ENCODE results near the gene WNT3A. TPM values are rescaled to one million over a fixed set of nuclear protein-coding genes. Genes with fewer than 3 reads are reported as not detected.

WNT3A gene
- total and polyA plus RNA-seq, 2 of the 4 experiments (the other 2 are of a cell fraction) = not detected

GRCh38 chr1:228004331-228004855, 2.4 kb upstream of the WNT3A start:
- intact Hi-C loops (cut with micrococcal nuclease) (no loop called here), in situ Hi-C loops (cut with MboI; ENCODE audit: low sequenced_read_pairs) (no loop called here), dilution Hi-C loops (cut with HindIII; ENCODE audit: low sequenced_read_pairs, unreplicated experiment) (no loop called here)
- no peaks in the 10 kb centered on the region; the same call in 1 of the 2 replicates for H4K20me1 ChIP-seq (ENCODE audit: insufficient read depth, low read length)
- BruUV-seq (replicated peaks) = no TSS peak
- H2AK9ac ChIP-seq (replicated peaks; ENCODE audit: low read depth, low read length, poor library complexity) = peak overlapping the region; percentile 42
- H3K79me1 ChIP-seq (ENCODE audit: low read depth in 1 of 2, low read length in 2 of 2) = no peaks in the 10 kb centered on the region
- no peak overlapping the region for H2AK5ac ChIP-seq (ENCODE audit: low read depth, low read length)
- ChIA-PET POLR2A (ENCODE audit: unreplicated experiment) (no interaction called here), CTCF (interaction anchor here (0.9 to 1.3 kb wide), 2 partner anchors 9 to 115 kb away, joined by 3 to 4 read pairs; no protein-coding TSS in a partner anchor)
- no peak overlapping the region for H4K91ac ChIP-seq (ENCODE audit: insufficient read depth, low read depth, low read length)
- ATAC-seq (ENCODE audit: low read depth) = no peak
- H3K9me3 ChIP-seq (ENCODE audit: control insufficient read depth, insufficient read depth, low read length) = no peaks in the 10 kb centered on the region
- no peak overlapping the region for H3K4me3 ChIP-seq (ENCODE audit: insufficient read depth, low read depth, low read length)
- no peak overlapping the region for H3K18ac ChIP-seq (ENCODE audit: low read depth, low read length)
- H2BK15ac ChIP-seq (ENCODE audit: low read depth, low read length) = no peak overlapping the region
- no peak overlapping the region for H3K9ac ChIP-seq (ENCODE audit: low read depth, low read length)
- no peaks in the 10 kb centered on the region for H3K9me1 ChIP-seq (ENCODE audit: insufficient read depth, low read length)
- no peaks in the 10 kb centered on the region for H3K4me1 ChIP-seq (ENCODE audit: control insufficient read depth, insufficient read depth, low read length)
- TF ChIP-seq, protein P1, sequence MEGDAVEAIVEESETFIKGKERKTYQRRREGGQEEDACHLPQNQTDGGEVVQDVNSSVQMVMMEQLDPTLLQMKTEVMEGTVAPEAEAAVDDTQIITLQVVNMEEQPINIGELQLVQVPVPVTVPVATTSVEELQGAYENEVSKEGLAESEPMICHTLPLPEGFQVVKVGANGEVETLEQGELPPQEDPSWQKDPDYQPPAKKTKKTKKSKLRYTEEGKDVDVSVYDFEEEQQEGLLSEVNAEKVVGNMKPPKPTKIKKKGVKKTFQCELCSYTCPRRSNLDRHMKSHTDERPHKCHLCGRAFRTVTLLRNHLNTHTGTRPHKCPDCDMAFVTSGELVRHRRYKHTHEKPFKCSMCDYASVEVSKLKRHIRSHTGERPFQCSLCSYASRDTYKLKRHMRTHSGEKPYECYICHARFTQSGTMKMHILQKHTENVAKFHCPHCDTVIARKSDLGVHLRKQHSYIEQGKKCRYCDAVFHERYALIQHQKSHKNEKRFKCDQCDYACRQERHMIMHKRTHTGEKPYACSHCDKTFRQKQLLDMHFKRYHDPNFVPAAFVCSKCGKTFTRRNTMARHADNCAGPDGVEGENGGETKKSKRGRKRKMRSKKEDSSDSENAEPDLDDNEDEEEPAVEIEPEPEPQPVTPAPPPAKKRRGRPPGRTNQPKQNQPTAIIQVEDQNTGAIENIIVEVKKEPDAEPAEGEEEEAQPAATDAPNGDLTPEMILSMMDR (conservative IDR thresholded peaks at IDR 0.05; ENCODE audit: low read depth, low read length) = peak; percentile 25; the same call in 1 of the 2 replicates
- TF ChIP-seq POLR2A (IDR thresholded peaks at IDR 0.05; ENCODE audit: low read depth, low read length) = no peak
- peak; percentile 27; the same call in 1 of the 2 replicates for TF ChIP-seq SMC3 (IDR thresholded peaks at IDR 0.05; ENCODE audit: low read depth, low read length)
- peak; percentile 25 for TF ChIP-seq RAD21 (IDR thresholded peaks at IDR 0.05; ENCODE audit: low read length)
- no peak for TF ChIP-seq USF2 (IDR thresholded peaks at IDR 0.05; ENCODE audit: low read depth, low read length)
- TF ChIP-seq RCOR1 (IDR thresholded peaks at IDR 0.05; ENCODE audit: insufficient replicate concordance, low read length) = no peak
- no peak for TF ChIP-seq RFX5 (IDR thresholded peaks at IDR 0.05; ENCODE audit: low read depth, low read length)
- no peak for TF ChIP-seq FOS (IDR thresholded peaks at IDR 0.05; ENCODE audit: low read depth, low read length)
- no peak for TF ChIP-seq MXI1 (IDR thresholded peaks at IDR 0.05; ENCODE audit: borderline replicate concordance, low read depth, low read length)
- no peak for TF ChIP-seq MAZ (IDR thresholded peaks at IDR 0.05; ENCODE audit: borderline replicate concordance, low read depth, low read length)
- no peak for TF ChIP-seq CHD1 (IDR thresholded peaks at IDR 0.05; ENCODE audit: low read depth, low read length)
- no peak for TF ChIP-seq NFE2L2 (IDR thresholded peaks at IDR 0.05; ENCODE audit: low read depth, low read length)
- TF ChIP-seq BHLHE40 (IDR thresholded peaks at IDR 0.05; ENCODE audit: low read depth, low read length) = no peak
- TF ChIP-seq CEBPB (IDR thresholded peaks at IDR 0.05; ENCODE audit: low read depth, low read length) = no peak
- H3K36me3 ChIP-seq (ENCODE audit: control insufficient read depth, insufficient read depth, low read length) = no peaks in the 10 kb centered on the region
- no peak overlapping the region for H4K8ac ChIP-seq (ENCODE audit: low read depth in 2 of 2, low read length in 2 of 2)
- no peak overlapping the region for H3K4ac ChIP-seq (ENCODE audit: low read depth, low read length)
- H2AFZ ChIP-seq (replicated peaks; ENCODE audit: low read length, poor library complexity) = no peak overlapping the region
- no peak overlapping the region for H2BK20ac ChIP-seq (ENCODE audit: low read depth, low read length)
- DNase-seq = no peak
- no peak overlapping the region for H3K56ac ChIP-seq (ENCODE audit: extremely low read depth, insufficient read depth, low read length)
- H3K27ac ChIP-seq (ENCODE audit: insufficient read depth, low read length) = no peak overlapping the region
- H3K14ac ChIP-seq (replicated peaks; ENCODE audit: low read depth, low read length) = no peak overlapping the region
- no peak overlapping the region for H4K5ac ChIP-seq (ENCODE audit: low read depth, low read length)
- peaks cover 74% of the 10 kb centered on the region for H3K27me3 ChIP-seq (ENCODE audit: control insufficient read depth, insufficient read depth, low read length)
- H2BK5ac ChIP-seq (ENCODE audit: low read depth, low read length, poor library complexity, severe bottlenecking) = no peak overlapping the region
- H2BK120ac ChIP-seq (ENCODE audit: low read depth, low read length) = no peak overlapping the region
- no peak overlapping the region for H3K4me2 ChIP-seq (ENCODE audit: low read depth, low read length)
- WGBS, 2 experiments (ENCODE audit: extremely low coverage in 2 of 2, insufficient read length in 1 of 2) = 17% methylated on average over 1 of the region's 12 CpGs; no CpG with 5 or more reads in 1 of the 2 experiments
- no peak overlapping the region for H3K23ac ChIP-seq (ENCODE audit: low read depth, low read length)
